Natural killer cell (primary cell): ENCODE data around the gene SRP19. TPM values are rescaled to one million over a fixed set of nuclear protein-coding genes. Genes with fewer than 3 reads are reported as not detected.

Experiments
- ATAC-seq, 3 donors: fragments of 150-1000 bp in 2 of 3; fragments of 200-7000 bp in 1 of 3; cut with Tn5 transposase; 1 replicate in 1 of 3; 2 replicates in 2 of 3; pipeline ENCODE4 v1.10.0; 2021; ENCODE audit warnings: mild to moderate bottlenecking in 2 of 3, moderate library complexity in 2 of 3
- DNase-seq, 2 donors: peaks; one replicate each; pipeline versions ENCODE4 v3.0.0 to v3.0.0-alpha.2; 2013 to 2021; ENCODE audit warnings: mixed read lengths in 1 of 2
- H3K27ac ChIP-seq: one replicate; pipeline ENCODE4 v1.5.1; 2013; ENCODE audit warnings: mild to moderate bottlenecking, low read length
- H3K27me3 ChIP-seq: one replicate; pipeline ENCODE4 v1.6.1; 2013; ENCODE audit warnings: low read length; ENCODE audit not compliant: control insufficient read depth, insufficient read depth
- H3K36me3 ChIP-seq: one replicate; pipeline ENCODE4 v1.6.1; 2013; ENCODE audit warnings: low read length; ENCODE audit not compliant: control insufficient read depth, insufficient read depth
- H3K4me1 ChIP-seq: one replicate; pipeline ENCODE4 v1.6.1; 2013; ENCODE audit warnings: low read length; ENCODE audit not compliant: control insufficient read depth, insufficient read depth
- H3K4me3 ChIP-seq: one replicate; pipeline ENCODE4 v1.5.1; 2013; ENCODE audit warnings: low read length
- H3K9me3 ChIP-seq: one replicate; pipeline ENCODE4 v1.6.1; 2013; ENCODE audit warnings: low read length; ENCODE audit not compliant: control insufficient read depth, insufficient read depth
- H3K27ac Mint-ChIP-seq, 2 donors: one replicate each; pipeline ENCODE4 v1.8.0; 2022; ENCODE audit warnings: mild to moderate bottlenecking in 2 of 2, mixed read lengths in 2 of 2, moderate library complexity in 1 of 2
- H3K27me3 Mint-ChIP-seq, 2 donors: one replicate each; pipeline ENCODE4 v1.8.0; 2022; ENCODE audit warnings: low read depth in 2 of 2, mixed read lengths in 2 of 2
- H3K36me3 Mint-ChIP-seq: one replicate; pipeline ENCODE4 v1.8.0; 2022; ENCODE audit warnings: mixed read lengths
- H3K4me1 Mint-ChIP-seq, 2 donors: one replicate each; pipeline ENCODE4 v1.8.0; 2022; ENCODE audit warnings: mixed read lengths in 2 of 2
- H3K4me3 Mint-ChIP-seq: one replicate; pipeline ENCODE4 v1.8.0; 2022; ENCODE audit warnings: mild to moderate bottlenecking, moderate library complexity, mixed read lengths
- H3K9me3 Mint-ChIP-seq, 2 donors: one replicate each; pipeline ENCODE4 v1.8.0; 2022; ENCODE audit warnings: mixed read lengths in 2 of 2
- CTCF ChIP-seq: fragments of 200-600 bp; IDR thresholded peaks from one replicate; pipeline ENCODE4 v1.8.0; 2022; ENCODE audit warnings: antibody characterized with exemption
- WGBS: methylation state at CpG from one replicate; pipeline ENCODE4 v1.1.7; 2013; ENCODE audit warnings: missing lambda C conversion rate; ENCODE audit not compliant: insufficient coverage; 5-methylcytosine and 5-hydroxymethylcytosine counted together
- intact Hi-C: fragments of 100-400 bp; cut with micrococcal nuclease; formaldehyde crosslinking; loops from one replicate; pipeline ENCODE4 v1.14.2; 2022
- total RNA-seq, 4 donors: library from RNA; stranded (reverse); fragments of 120-200 nt in 1 of 4; gene quantifications; one replicate each; pipeline versions ENCODE4 v1.2.3 to v1.2.4, GENCODE V29; 2013 to 2022

SRP19 gene
- total RNA-seq, 3 donors from 2014 or later (not counting 1 experiment from before 2014, with no cell fraction given), result 52.8 to 58.5 (median 54.7) TPM

- peak in 1 of 2 donors; percentile 27 for DNase-seq
- WGBS, result 93% methylated on average over 3 of the region's 3 CpGs
- intact Hi-C loops, result no loop called here
- H3K27ac ChIP-seq, result no peak overlapping the region
- peaks cover 0 to 15% of the 10 kb centered on the region in 2 donors for H3K4me1 Mint-ChIP-seq
- H3K27ac Mint-ChIP-seq, result no peak overlapping the region
- no peaks in the 10 kb centered on the region for H3K4me1 ChIP-seq
- H3K36me3 Mint-ChIP-seq, result peaks cover 12% of the 10 kb centered on the region
- no peaks in the 10 kb centered on the region for H3K27me3 Mint-ChIP-seq
- H3K27me3 ChIP-seq, result no peaks in the 10 kb centered on the region
- no peak overlapping the region for H3K4me3 ChIP-seq
- no peak overlapping the region for H3K4me3 Mint-ChIP-seq
- no peak for TF ChIP-seq CTCF
- no peaks in the 10 kb centered on the region for H3K9me3 ChIP-seq
- H3K9me3 Mint-ChIP-seq, result no peaks in the 10 kb centered on the region
- ATAC-seq, result no peak
- peaks cover 43% of the 10 kb centered on the region for H3K36me3 ChIP-seq
Measured at GRCh38 chr5:112869948-112870347, 8.9 kb downstream of the SRP19 start.

- intact Hi-C loops, result no loop called here
- Mint-ChIP-seq H3K27ac (peak overlapping the region in 1 of 2 donors; percentile 76), H3K27me3 (no peaks in the 10 kb centered on the region), H3K4me3 (no peak overlapping the region), H3K9me3 (no peaks in the 10 kb centered on the region), H3K36me3 (peaks cover 12% of the 10 kb centered on the region), H3K4me1 (peaks cover 0 to 15% of the 10 kb centered on the region in 2 donors)
- Histone ChIP-seq H3K36me3 (peaks cover 41% of the 10 kb centered on the region), H3K27ac (no peak overlapping the region), H3K27me3 (no peaks in the 10 kb centered on the region), H3K4me3 (no peak overlapping the region), H3K4me1 (no peaks in the 10 kb centered on the region), H3K9me3 (no peaks in the 10 kb centered on the region)
- no peak for ATAC-seq
- no peak for DNase-seq
- WGBS, result 61% methylated on average over 3 of the region's 3 CpGs
- no peak for TF ChIP-seq CTCF
Measured at GRCh38 chr5:112870966-112871365, 9.9 kb downstream of the SRP19 start.

- intact Hi-C loops, result no loop called here
- ATAC-seq, result no peak
- 95% methylated on average over 2 of the region's 2 CpGs for WGBS
- Histone ChIP-seq H3K27me3 (no peaks in the 10 kb centered on the region), H3K9me3 (no peaks in the 10 kb centered on the region), H3K4me3 (no peak overlapping the region), H3K27ac (no peak overlapping the region), H3K36me3 (peaks cover 35% of the 10 kb centered on the region), H3K4me1 (peaks cover 3% of the 10 kb centered on the region)
- Mint-ChIP-seq H3K9me3 (no peaks in the 10 kb centered on the region), H3K27ac (no peak overlapping the region), H3K27me3 (no peaks in the 10 kb centered on the region), H3K4me1 (peaks cover 19 to 21% of the 10 kb centered on the region in 2 donors), H3K36me3 (peaks cover 5% of the 10 kb centered on the region), H3K4me3 (no peak overlapping the region)
- no peak for TF ChIP-seq CTCF
- no peak for DNase-seq
Measured at GRCh38 chr5:112876362-112876761, 15.3 kb downstream of the SRP19 start.

GRCh38 chr5:112878101-112878500, 17.0 kb downstream of the SRP19 start:
- intact Hi-C loops, result no loop called here
- peak overlapping the region; percentile 7 to 63 for H3K27ac Mint-ChIP-seq
- H3K4me1 Mint-ChIP-seq, result peaks cover 19 to 24% of the 10 kb centered on the region in 2 donors
- DNase-seq, result no peak
- no peak for ATAC-seq
- Histone ChIP-seq H3K27ac (no peak overlapping the region), H3K9me3 (no peaks in the 10 kb centered on the region), H3K4me1 (peaks cover 3% of the 10 kb centered on the region), H3K36me3 (peaks cover 40% of the 10 kb centered on the region), H3K4me3 (no peak overlapping the region), H3K27me3 (no peaks in the 10 kb centered on the region)
- TF ChIP-seq CTCF, result no peak
- H3K4me3 Mint-ChIP-seq, result no peak overlapping the region
- no peaks in the 10 kb centered on the region for H3K27me3 Mint-ChIP-seq
- H3K9me3 Mint-ChIP-seq, result no peaks in the 10 kb centered on the region
- H3K36me3 Mint-ChIP-seq, result peaks cover 5% of the 10 kb centered on the region
- WGBS, result 57% methylated on average over 3 of the region's 4 CpGs
